NT2/D1 (cell line): ENCODE measurements around the gene SLC9A3.

ENCODE experiments used
- DNase-seq: peaks from one replicate; pipeline ENCODE4 v3.0.0-alpha.2; 2011; ENCODE audit warnings: low read depth, low spot score
- H3K27me3 ChIP-seq: 2 replicates; pipeline ENCODE4 v1.6.0; 2011; ENCODE audit warnings: mild to moderate bottlenecking; ENCODE audit not compliant: insufficient read length, insufficient read depth
- H3K36me3 ChIP-seq: 2 replicates; pipeline ENCODE4 v1.6.1; 2011; ENCODE audit warnings: mild to moderate bottlenecking, low read length, mixed read lengths; ENCODE audit not compliant: insufficient read depth, insufficient read length
- H3K4me1 ChIP-seq: 2 replicates; pipeline ENCODE4 v1.5.1; 2011; ENCODE audit not compliant: insufficient read depth, insufficient read length
- H3K4me3 ChIP-seq: 2 replicates; pipeline ENCODE4 v1.5.1; 2011; ENCODE audit warnings: low read depth; ENCODE audit not compliant: insufficient read length
- H3K9ac ChIP-seq: 2 replicates; pipeline ENCODE4 v1.6.0; 2011; ENCODE audit warnings: low read depth; ENCODE audit not compliant: insufficient read length
- H3K9me3 ChIP-seq: 2 replicates; pipeline ENCODE4 v1.5.1; 2011; ENCODE audit warnings: mild to moderate bottlenecking, low read length; ENCODE audit not compliant: insufficient read depth
- SUZ12 ChIP-seq: IDR thresholded peaks from 2 replicates; pipeline ENCODE4 v1.6.1; 2011; ENCODE audit not compliant: insufficient read length, insufficient read depth; ENCODE audit errors: extremely low read depth
- YY1 ChIP-seq: IDR thresholded peaks from 2 replicates; pipeline ENCODE4 v1.6.1; 2011; ENCODE audit not compliant: insufficient read length, insufficient read depth
- ZNF274 ChIP-seq: IDR thresholded peaks from 2 replicates; pipeline ENCODE4 v1.6.1; 2011; ENCODE audit warnings: mild to moderate bottlenecking, low read depth, low read length

The SLC9A3 gene

GRCh38 chr5:545641-546375 lies 21.6 kb upstream of the SLC9A3 start:
- TF ChIP-seq YY1, result no peak
- no peak for TF ChIP-seq ZNF274
- no peak for TF ChIP-seq SUZ12
- peaks cover 13% of the 10 kb centered on the region for H3K27me3 ChIP-seq
- H3K9ac ChIP-seq, result no peak overlapping the region

GRCh38 chr5:544675-545355 lies 20.6 kb upstream of the SLC9A3 start:
- Histone ChIP-seq H3K9ac (no peak overlapping the region), H3K36me3 (no peaks in the 10 kb centered on the region), H3K4me1 (no peaks in the 10 kb centered on the region), H3K27me3 (peaks cover 10% of the 10 kb centered on the region), H3K9me3 (no peaks in the 10 kb centered on the region; the same call in 1 of the 2 replicates), H3K4me3 (no peak overlapping the region)
- TF ChIP-seq YY1, result no peak
- no peak for TF ChIP-seq SUZ12
- TF ChIP-seq ZNF274, result no peak
- DNase-seq, result no peak

More at GRCh38 chr5:545641-546375, 21.6 kb upstream of the SLC9A3 start:
- DNase-seq, result no peak
- no peaks in the 10 kb centered on the region for H3K36me3 ChIP-seq
- no peaks in the 10 kb centered on the region for H3K4me1 ChIP-seq
- H3K9me3 ChIP-seq, result no peaks in the 10 kb centered on the region; the same call in 1 of the 2 replicates
- no peak overlapping the region for H3K4me3 ChIP-seq

- no peak overlapping the region for H3K9ac ChIP-seq
- H3K4me1 ChIP-seq, result no peaks in the 10 kb centered on the region
- H3K4me3 ChIP-seq, result no peak overlapping the region
- DNase-seq, result no peak
- peaks cover 7% of the 10 kb centered on the region for H3K27me3 ChIP-seq
- no peaks in the 10 kb centered on the region; the same call in 1 of the 2 replicates for H3K9me3 ChIP-seq
- H3K36me3 ChIP-seq, result no peaks in the 10 kb centered on the region
- TF ChIP-seq ZNF274 (no peak), YY1 (no peak), SUZ12 (no peak)
Measured at GRCh38 chr5:543755-544674, 19.8 kb upstream of the SLC9A3 start.

- H3K36me3 ChIP-seq, result no peaks in the 10 kb centered on the region
- DNase-seq, result no peak
- TF ChIP-seq SUZ12, result no peak
- no peak for TF ChIP-seq ZNF274
- no peak for TF ChIP-seq YY1
- peaks cover 6% of the 10 kb centered on the region for H3K27me3 ChIP-seq
- H3K9ac ChIP-seq, result no peak overlapping the region
- no peaks in the 10 kb centered on the region; the same call in 1 of the 2 replicates for H3K9me3 ChIP-seq
- H3K4me1 ChIP-seq, result no peaks in the 10 kb centered on the region
- H3K4me3 ChIP-seq, result no peak overlapping the region
Measured at GRCh38 chr5:543351-543750, 19.1 kb upstream of the SLC9A3 start.

GRCh38 chr5:542319-543311 lies 18.4 kb upstream of the SLC9A3 start:
- Histone ChIP-seq H3K4me1 (no peaks in the 10 kb centered on the region), H3K27me3 (peaks cover 3% of the 10 kb centered on the region), H3K9ac (no peak overlapping the region), H3K4me3 (no peak overlapping the region), H3K9me3 (no peaks in the 10 kb centered on the region; the same call in 1 of the 2 replicates), H3K36me3 (no peaks in the 10 kb centered on the region)
- DNase-seq, result no peak
- TF ChIP-seq ZNF274, result no peak
- no peak for TF ChIP-seq YY1
- no peak for TF ChIP-seq SUZ12

- TF ChIP-seq YY1, result no peak
- TF ChIP-seq SUZ12, result no peak
- no peak for TF ChIP-seq ZNF274
- Histone ChIP-seq H3K4me1 (no peaks in the 10 kb centered on the region), H3K36me3 (no peaks in the 10 kb centered on the region), H3K9ac (no peak overlapping the region), H3K9me3 (no peaks in the 10 kb centered on the region; the same call in 1 of the 2 replicates), H3K4me3 (no peak overlapping the region), H3K27me3 (no peaks in the 10 kb centered on the region)
- DNase-seq, result no peak
Measured at GRCh38 chr5:541539-542318, 17.5 kb upstream of the SLC9A3 start.
